Measurements from ENCODE around the gene CRYGS. TPM values are rescaled to one million over a fixed set of nuclear protein-coding genes. Genes with fewer than 3 reads are reported as not detected.

Gene CRYGS
- total RNA-seq, 6 experiments from 2014 or later: 0.34 to 0.87 (median 0.68) TPM

DNA sequence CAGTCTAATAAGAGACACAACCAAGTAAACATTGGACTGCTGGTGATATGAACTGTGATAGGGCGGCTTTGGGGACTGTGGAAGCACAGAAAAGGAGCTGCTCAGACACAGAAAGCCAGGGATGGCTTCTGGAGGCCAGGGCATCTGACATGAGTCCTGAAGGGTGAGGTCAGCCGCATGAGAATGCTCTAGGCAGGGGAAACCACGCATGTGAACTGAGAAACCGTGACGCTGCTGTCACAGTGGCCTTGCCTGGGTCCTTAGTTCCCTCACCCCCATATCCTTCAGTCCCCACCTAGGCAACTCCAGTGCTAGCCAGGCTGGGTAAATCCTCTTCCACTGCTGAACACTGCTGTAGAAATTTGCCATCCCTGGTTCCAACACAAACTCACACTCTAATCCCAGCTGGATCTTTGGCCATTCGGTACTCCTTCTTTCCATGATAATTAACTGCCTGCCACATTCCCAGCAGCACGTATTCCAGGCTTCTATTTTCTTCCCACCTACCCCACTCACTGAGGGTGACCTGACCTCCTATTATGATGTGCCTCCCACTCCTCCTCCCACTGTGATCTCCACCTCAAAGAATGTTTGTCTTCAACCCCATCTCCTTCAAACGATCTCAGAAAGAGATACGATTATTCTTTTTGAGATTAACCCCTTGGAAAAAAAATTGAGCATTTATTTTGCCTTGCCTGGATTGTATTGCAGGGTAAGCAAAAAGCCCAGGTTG, 31.4 kb downstream of the CRYGS start:
- TF ChIP-seq, protein P1, sequence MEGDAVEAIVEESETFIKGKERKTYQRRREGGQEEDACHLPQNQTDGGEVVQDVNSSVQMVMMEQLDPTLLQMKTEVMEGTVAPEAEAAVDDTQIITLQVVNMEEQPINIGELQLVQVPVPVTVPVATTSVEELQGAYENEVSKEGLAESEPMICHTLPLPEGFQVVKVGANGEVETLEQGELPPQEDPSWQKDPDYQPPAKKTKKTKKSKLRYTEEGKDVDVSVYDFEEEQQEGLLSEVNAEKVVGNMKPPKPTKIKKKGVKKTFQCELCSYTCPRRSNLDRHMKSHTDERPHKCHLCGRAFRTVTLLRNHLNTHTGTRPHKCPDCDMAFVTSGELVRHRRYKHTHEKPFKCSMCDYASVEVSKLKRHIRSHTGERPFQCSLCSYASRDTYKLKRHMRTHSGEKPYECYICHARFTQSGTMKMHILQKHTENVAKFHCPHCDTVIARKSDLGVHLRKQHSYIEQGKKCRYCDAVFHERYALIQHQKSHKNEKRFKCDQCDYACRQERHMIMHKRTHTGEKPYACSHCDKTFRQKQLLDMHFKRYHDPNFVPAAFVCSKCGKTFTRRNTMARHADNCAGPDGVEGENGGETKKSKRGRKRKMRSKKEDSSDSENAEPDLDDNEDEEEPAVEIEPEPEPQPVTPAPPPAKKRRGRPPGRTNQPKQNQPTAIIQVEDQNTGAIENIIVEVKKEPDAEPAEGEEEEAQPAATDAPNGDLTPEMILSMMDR (IDR thresholded peaks at IDR 0.05): no peak
- Mint-ChIP-seq H3K27ac (no peak overlapping the region), H3K4me1 (ENCODE audit: low read depth) (no peaks in the 10 kb centered on the region)

DNA sequence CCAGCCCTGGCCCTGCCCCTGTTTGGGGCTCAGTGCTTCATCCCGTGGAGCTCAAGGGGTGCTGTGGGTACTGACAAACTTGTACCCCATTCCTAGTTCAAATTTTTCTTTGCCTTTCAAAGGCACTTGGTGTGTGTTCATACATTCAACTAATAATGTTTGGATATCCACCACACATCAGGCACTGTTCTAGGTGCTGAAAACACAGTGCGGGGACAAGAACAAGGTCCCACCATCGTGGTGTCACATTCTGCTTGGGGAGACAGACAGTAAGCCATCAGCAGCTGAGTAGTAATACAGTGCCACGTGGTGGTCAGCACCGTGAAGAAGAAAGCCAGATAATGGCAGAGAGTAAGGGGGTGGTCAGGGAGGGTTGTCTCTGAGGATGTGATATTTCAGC, 32.5 kb downstream of the CRYGS start:
- H3K27ac Mint-ChIP-seq: no peak overlapping the region
- H3K4me1 Mint-ChIP-seq (ENCODE audit: low read depth): no peaks in the 10 kb centered on the region
- no peak for DNase-seq
- peaks cover 3% of the 10 kb centered on the region; the same call in 1 of the 2 replicates for H3K9me3 Mint-ChIP-seq
- H3K36me3 Mint-ChIP-seq (ENCODE audit: low read depth): no peaks in the 10 kb centered on the region
- no peak overlapping the region for H3K4me3 Mint-ChIP-seq
- H3K27me3 Mint-ChIP-seq (ENCODE audit: insufficient read depth): peaks cover 23% of the 10 kb centered on the region
- TF ChIP-seq, protein P1 (IDR thresholded peaks at IDR 0.05): no peak

More for the DNA sequence above, 31.4 kb downstream of the CRYGS start:
- DNase-seq: no peak
- Mint-ChIP-seq H3K27me3 (ENCODE audit: insufficient read depth) (peaks cover 23% of the 10 kb centered on the region), H3K36me3 (ENCODE audit: low read depth) (no peaks in the 10 kb centered on the region), H3K9me3 (peaks cover 5% of the 10 kb centered on the region; the same call in 1 of the 2 replicates), H3K4me3 (no peak overlapping the region)

DNA sequence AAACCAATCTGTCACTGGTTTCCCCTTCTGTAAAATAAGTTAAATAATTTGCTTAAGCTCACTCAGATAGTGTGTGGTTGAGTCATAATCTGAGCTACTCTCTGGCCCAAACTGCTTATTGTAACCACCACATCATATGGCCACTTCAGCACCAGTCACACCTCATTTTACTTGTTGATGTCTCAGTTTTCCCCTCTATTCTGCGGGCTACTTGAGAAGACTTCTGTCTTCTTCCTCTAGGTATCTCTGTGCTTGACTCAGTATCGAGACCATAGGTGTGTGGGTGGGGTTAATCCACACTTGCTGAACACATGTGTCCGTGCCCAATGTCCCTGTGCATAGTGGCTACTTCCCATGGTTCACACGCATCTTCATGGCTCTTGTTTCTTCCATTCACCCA, 32.9 kb downstream of the CRYGS start:
- Mint-ChIP-seq H3K27ac (no peak overlapping the region), H3K9me3 (no peaks in the 10 kb centered on the region), H3K36me3 (ENCODE audit: low read depth) (no peaks in the 10 kb centered on the region), H3K4me1 (ENCODE audit: low read depth) (no peaks in the 10 kb centered on the region), H3K4me3 (no peak overlapping the region), H3K27me3 (ENCODE audit: insufficient read depth) (peaks cover 20% of the 10 kb centered on the region)
- TF ChIP-seq, protein P1 (IDR thresholded peaks at IDR 0.05): no peak
- DNase-seq: no peak

DNA sequence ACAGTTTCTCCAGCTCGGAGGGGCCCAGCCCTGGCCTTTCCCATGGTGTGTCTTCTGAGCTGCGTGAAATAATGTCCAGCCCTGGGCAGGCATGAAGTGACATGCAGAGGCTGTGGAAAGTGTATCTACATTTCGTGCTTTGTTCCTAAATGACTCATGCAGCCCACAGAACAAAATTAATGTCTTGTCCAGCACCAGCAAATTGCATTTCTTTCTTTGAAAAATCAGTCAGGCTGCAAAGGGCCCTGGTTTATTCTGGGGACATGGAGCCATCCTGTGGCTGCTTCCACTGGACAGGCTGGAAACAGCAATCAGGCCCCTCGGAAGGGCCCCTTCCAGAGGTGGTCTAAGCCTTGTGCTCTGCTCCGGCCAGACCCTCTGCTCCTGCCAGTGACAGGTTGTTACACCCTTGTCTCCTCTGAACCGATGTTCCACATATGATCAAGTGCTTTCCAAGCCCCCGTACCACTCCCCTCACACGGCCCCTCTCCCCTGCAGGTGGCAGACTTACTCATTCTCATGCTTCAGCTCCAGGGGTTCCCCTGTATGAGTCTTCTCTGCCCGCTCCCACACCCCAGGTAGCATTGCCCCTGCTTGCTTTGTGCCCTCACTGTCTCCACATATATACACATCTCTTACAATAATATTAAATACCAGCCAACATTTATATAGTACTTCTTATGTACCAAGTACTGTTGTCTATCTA, 33.7 kb downstream of the CRYGS start:
- Mint-ChIP-seq H3K9me3 (no peaks in the 10 kb centered on the region), H3K27ac (no peak overlapping the region), H3K36me3 (ENCODE audit: low read depth) (no peaks in the 10 kb centered on the region), H3K27me3 (ENCODE audit: insufficient read depth) (peaks cover 17% of the 10 kb centered on the region), H3K4me3 (no peak overlapping the region), H3K4me1 (ENCODE audit: low read depth) (no peaks in the 10 kb centered on the region)
- no peak for DNase-seq
- TF ChIP-seq, protein P1 (IDR thresholded peaks at IDR 0.05): no peak

DNA sequence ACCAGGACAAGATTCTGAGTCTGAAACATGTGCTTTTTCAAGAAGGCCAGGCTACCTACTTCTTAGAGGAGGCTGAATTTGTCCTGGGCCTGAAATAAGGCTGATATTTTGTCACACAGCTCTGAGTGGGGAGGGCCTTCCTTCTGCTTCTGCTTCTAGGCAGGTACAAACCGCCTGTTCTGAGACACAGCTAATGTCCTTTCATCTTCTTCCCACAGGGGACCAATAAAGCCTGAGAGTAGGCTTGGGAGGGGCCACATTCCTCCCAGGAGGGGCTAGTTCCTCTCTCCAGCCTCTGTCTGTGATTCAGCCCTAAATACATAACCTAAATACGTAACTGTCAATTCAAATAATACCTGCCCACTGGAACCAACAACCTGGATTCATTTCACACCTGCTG, 34.8 kb downstream of the CRYGS start:
- Mint-ChIP-seq H3K9me3 (no peaks in the 10 kb centered on the region), H3K4me3 (no peak overlapping the region), H3K4me1 (ENCODE audit: low read depth) (no peaks in the 10 kb centered on the region), H3K36me3 (ENCODE audit: low read depth) (no peaks in the 10 kb centered on the region), H3K27me3 (ENCODE audit: insufficient read depth) (peaks cover 13% of the 10 kb centered on the region), H3K27ac (no peak overlapping the region)
- TF ChIP-seq, protein P1 (IDR thresholded peaks at IDR 0.05): no peak
- DNase-seq: no peak
